Gastroesophageal sphincter (tissue), 4 donors: Measurements from ENCODE around the gene DNAJB6. TPM values are rescaled to one million over a fixed set of nuclear protein-coding genes. Genes with fewer than 3 reads are reported as not detected.

Source experiments
- ATAC-seq: fragments of 150-250 bp; one replicate; pipeline ENCODE4 v1.9.1; 2016; ENCODE audit warnings: mild to moderate bottlenecking, moderate library complexity
- H3K27ac ChIP-seq, 4 donors: fragments of 200-600 bp; sonication (generic) in 3 of 4; 1 replicate in 3 of 4; 2 replicates in 1 of 4; pipeline ENCODE4 v1.5.1; 2016 to 2019
- H3K27me3 ChIP-seq: fragments of 200-600 bp; sonication (generic); one replicate; pipeline ENCODE4 v1.5.1; 2019
- H3K36me3 ChIP-seq, 2 donors: fragments of 200-600 bp; sonication (generic); one replicate each; pipeline ENCODE4 v1.5.1; 2019; ENCODE audit warnings: control low read depth in 1 of 2
- H3K4me1 ChIP-seq, 3 donors: fragments of 200-600 bp; sonication (generic); 1 replicate in 2 of 3; 2 replicates in 1 of 3; pipeline ENCODE4 v1.5.1; 2016 to 2019; ENCODE audit warnings: control low read depth in 2 of 3
- H3K4me3 ChIP-seq, 2 donors: fragments of 200-600 bp; sonication (generic); one replicate each; pipeline ENCODE4 v1.5.1; 2019; ENCODE audit warnings: mild to moderate bottlenecking in 1 of 2, moderate library complexity in 1 of 2
- H3K9me3 ChIP-seq, 3 donors: fragments of 200-600 bp; sonication (generic); one replicate each; pipeline ENCODE4 v1.5.1; 2017 to 2019; ENCODE audit warnings: control low read depth in 2 of 3
- CTCF ChIP-seq, 4 experiments: fragments of 200-600 bp in 2 of 4; fragments of 450-650 bp in 2 of 4; sonication (generic) in 1 of 4; IDR thresholded peaks; one replicate each; pipeline ENCODE4 v1.5.1; 2017 to 2019; ENCODE audit warnings: antibody characterized with exemption in 4 of 4, mild to moderate bottlenecking in 2 of 4, moderate library complexity in 2 of 4
- EP300 ChIP-seq: sonication (generic); formaldehyde crosslinking; IDR thresholded peaks from one replicate; pipeline ENCODE4 v1.6.1; 2017; ENCODE audit warnings: antibody characterized with exemption, mild to moderate bottlenecking
- POLR2A ChIP-seq, 2 donors: fragments of 450-650 bp; IDR thresholded peaks; one replicate each; pipeline ENCODE4 v1.6.1; 2017; ENCODE audit warnings: antibody characterized with exemption in 2 of 2, mild to moderate bottlenecking in 2 of 2, moderate library complexity in 1 of 2
- POLR2AphosphoS5 ChIP-seq: sonication (generic); formaldehyde crosslinking; IDR thresholded peaks from one replicate; pipeline ENCODE4 v1.6.1; 2017; ENCODE audit warnings: antibody characterized with exemption
- WGBS, 2 donors: methylation state at CpG; one replicate each; pipeline ENCODE4 v1.1.5; 2018; ENCODE audit warnings: low coverage in 1 of 2; 5-methylcytosine and 5-hydroxymethylcytosine counted together
- total RNA-seq, 4 donors: library from RNA; depleted of rRNA; stranded (reverse); fragments of >200 nt; gene quantifications; one replicate each; pipeline ENCODE4 v1.1.0, GENCODE V29; 2016

Gene DNAJB6
- total RNA-seq, 4 donors from 2014 or later, result 117 to 195 (median 148) TPM

DNA sequence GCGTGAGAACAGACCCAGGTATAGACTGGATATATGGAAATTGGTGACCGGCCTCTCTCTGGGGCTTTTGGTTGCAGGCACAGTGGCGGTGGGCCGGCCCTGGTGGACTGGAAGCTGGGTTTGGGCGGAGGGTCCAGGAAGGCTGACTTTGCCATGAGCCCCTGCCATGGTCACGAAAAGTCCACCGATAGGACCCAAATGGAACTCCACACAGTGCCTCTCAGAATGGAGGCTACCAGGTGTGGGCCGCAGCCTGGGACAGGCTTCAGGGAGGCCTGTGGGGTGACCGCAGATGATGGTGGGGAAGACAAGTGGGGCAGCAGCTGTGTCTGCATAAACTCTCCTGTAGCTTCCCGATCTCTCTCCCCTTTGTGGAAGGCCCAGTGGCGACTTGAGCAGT, 123.2 kb downstream of the DNAJB6 start:
- H3K9me3 ChIP-seq, result no peaks in the 10 kb centered on the region
- H3K27ac ChIP-seq, result no peak overlapping the region
- H3K27me3 ChIP-seq, result peaks cover 40% of the 10 kb centered on the region
- WGBS, 2 donors, result 93 to 100% methylated on average over 4 to 5 of the region's 11 CpGs
- H3K4me3 ChIP-seq, result no peak overlapping the region
- H3K4me1 ChIP-seq, result peaks cover 0 to under 1% (median 0%) of the 10 kb centered on the region in 3 donors
- ATAC-seq, result no peak
- no peaks in the 10 kb centered on the region for H3K36me3 ChIP-seq
- no peak for TF ChIP-seq EP300
- TF ChIP-seq POLR2AphosphoS5, result no peak

GRCh38 chr7:157460721-157461120, 123.9 kb downstream of the DNAJB6 start:
- 50 to 85% methylated on average over 2 to 5 of the region's 11 CpGs for WGBS, 2 donors

DNA sequence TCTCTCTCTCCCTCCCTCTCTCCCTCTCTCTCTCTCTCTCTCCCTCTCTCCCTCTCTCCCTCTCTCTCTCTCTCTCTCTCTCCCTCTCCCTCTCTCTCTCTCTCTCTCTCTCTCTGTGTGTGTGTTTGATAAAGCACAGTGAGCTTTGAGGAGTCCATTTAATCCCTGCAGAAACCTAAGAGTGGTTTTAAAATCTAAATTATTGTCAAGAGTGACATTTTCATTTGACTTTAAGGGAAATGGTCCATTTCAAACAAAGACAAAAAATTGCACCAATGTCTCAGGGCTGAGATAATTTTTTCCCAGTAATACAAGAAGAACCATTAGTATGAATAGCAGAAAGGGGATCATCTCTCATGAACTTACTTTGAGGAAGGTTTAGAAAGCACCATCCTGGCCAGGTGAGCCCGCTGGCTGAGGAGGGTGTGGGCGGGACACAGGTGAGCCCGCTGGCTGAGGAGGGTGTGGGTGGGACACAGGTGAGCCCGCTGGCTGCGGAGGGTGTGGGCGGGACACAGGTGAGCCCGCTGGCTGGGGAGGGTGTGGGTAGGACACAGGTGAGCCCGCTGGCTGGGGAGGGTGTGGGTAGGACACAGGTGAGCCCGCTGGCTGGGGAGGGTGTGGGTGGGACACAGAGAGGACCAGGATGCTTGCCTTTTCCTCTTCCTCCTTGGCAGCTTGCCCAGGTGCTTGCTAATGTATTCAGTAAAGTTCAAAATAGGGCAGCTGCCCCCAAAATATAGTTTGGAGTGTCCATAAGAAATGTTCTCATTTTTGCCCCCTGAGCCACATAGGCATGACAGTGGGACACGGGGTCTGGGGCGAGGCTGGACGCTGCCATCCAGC, 125.0 kb downstream of the DNAJB6 start:
- no peak overlapping the region for H3K27ac ChIP-seq
- 59 to 80% methylated on average over 2 to 9 of the region's 12 CpGs for WGBS, 2 donors
- TF ChIP-seq CTCF (IDR thresholded peaks at IDR 0.05), result no peak
- no peak for TF ChIP-seq EP300
- TF ChIP-seq POLR2A (IDR thresholded peaks at IDR 0.05), result no peak

More at GRCh38 chr7:157460721-157461120, 123.9 kb downstream of the DNAJB6 start:
- Histone ChIP-seq H3K27me3 (peaks cover 47% of the 10 kb centered on the region), H3K9me3 (no peaks in the 10 kb centered on the region), H3K36me3 (no peaks in the 10 kb centered on the region), H3K4me1 (peaks cover 0 to 8% (median 0%) of the 10 kb centered on the region in 3 donors), H3K4me3 (no peak overlapping the region), H3K27ac (no peak overlapping the region)
- TF ChIP-seq EP300 (no peak), POLR2A (IDR thresholded peaks at IDR 0.05) (no peak), POLR2AphosphoS5 (no peak), CTCF (IDR thresholded peaks at IDR 0.05) (no peak)
- no peak for ATAC-seq

DNA sequence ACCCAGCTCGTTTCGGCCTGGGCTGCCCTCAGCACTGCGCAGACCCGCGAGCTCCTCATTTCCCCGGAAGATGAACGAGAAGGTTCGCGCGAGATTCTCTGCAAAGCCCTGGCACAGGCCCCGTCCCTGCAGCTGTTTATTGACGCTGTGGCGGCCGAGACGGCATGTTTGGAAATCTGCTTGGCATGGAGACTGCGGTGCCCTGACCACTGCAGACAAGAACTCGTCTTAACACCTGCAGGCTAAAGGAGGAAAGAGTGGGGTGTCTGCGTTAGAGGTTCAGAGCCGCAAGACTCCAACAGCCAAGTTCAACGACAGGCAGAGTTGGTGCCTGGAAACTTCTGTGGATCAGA, 125.6 kb downstream of the DNAJB6 start:
- no peak for ATAC-seq
- no peak for TF ChIP-seq EP300
- TF ChIP-seq POLR2A (IDR thresholded peaks at IDR 0.05), result no peak
- TF ChIP-seq CTCF (IDR thresholded peaks at IDR 0.05), result no peak
- Histone ChIP-seq H3K4me1 (peaks cover 0 to 11% (median 0%) of the 10 kb centered on the region in 3 donors), H3K4me3 (no peak overlapping the region), H3K9me3 (no peaks in the 10 kb centered on the region), H3K27ac (no peak overlapping the region), H3K27me3 (peaks cover 59% of the 10 kb centered on the region), H3K36me3 (no peaks in the 10 kb centered on the region)
- 50 to 68% methylated on average over 1 to 3 of the region's 20 CpGs for WGBS, 2 donors

More for the DNA sequence above, 125.0 kb downstream of the DNAJB6 start:
- peaks cover 58% of the 10 kb centered on the region for H3K27me3 ChIP-seq
- H3K4me1 ChIP-seq, result peaks cover 0 to 11% (median 0%) of the 10 kb centered on the region in 3 donors
- no peaks in the 10 kb centered on the region for H3K36me3 ChIP-seq
- ATAC-seq, result no peak
- H3K9me3 ChIP-seq, result no peaks in the 10 kb centered on the region
- H3K4me3 ChIP-seq, result no peak overlapping the region

- peaks cover 0 to 11% (median 0%) of the 10 kb centered on the region in 3 donors for H3K4me1 ChIP-seq
- peaks cover 60% of the 10 kb centered on the region for H3K27me3 ChIP-seq
- ATAC-seq, result no peak
- WGBS, 2 donors, result 62% methylated on average over 8 of the region's 10 CpGs; no CpG with 5 or more reads in 1 of the 2 donors
- H3K27ac ChIP-seq, result no peak overlapping the region
- no peak for TF ChIP-seq POLR2A (IDR thresholded peaks at IDR 0.05)
- no peak for TF ChIP-seq CTCF (IDR thresholded peaks at IDR 0.05)
- no peak overlapping the region for H3K4me3 ChIP-seq
- no peaks in the 10 kb centered on the region for H3K9me3 ChIP-seq
- H3K36me3 ChIP-seq, result no peaks in the 10 kb centered on the region
Observed at GRCh38 chr7:157462840-157463239, 126.0 kb downstream of the DNAJB6 start.
